Ishikawa (cell line): ENCODE data around the gene RIPK4.
A peak's percentile ranks its signal among the peaks of the same experiment; 100 is the strongest.

Source experiments
- CEBPB ChIP-seq: IDR thresholded peaks from 2 replicates; pipeline ENCODE4 v1.6.1; 2012
- CREB1 ChIP-seq: IDR thresholded peaks from 2 replicates; pipeline ENCODE4 v1.6.1; 2012; ENCODE audit warnings: low read depth
- EGR1 ChIP-seq: IDR thresholded peaks from 2 replicates; pipeline ENCODE4 v1.6.1; 2012
- EP300 ChIP-seq: IDR thresholded peaks from 2 replicates; pipeline ENCODE4 v1.6.1; 2012; ENCODE audit warnings: borderline replicate concordance
- FOXM1 ChIP-seq: IDR thresholded peaks from 2 replicates; pipeline ENCODE4 v1.6.1; 2012; ENCODE audit warnings: low read depth, borderline replicate concordance
- NFIC ChIP-seq: IDR thresholded peaks from 2 replicates; pipeline ENCODE4 v1.6.1; 2012
- RAD21 ChIP-seq: IDR thresholded peaks from 2 replicates; pipeline ENCODE4 v1.6.1; 2012; ENCODE audit warnings: low read depth
- TAF1 ChIP-seq: IDR thresholded peaks from 2 replicates; pipeline ENCODE4 v1.6.1; 2012; ENCODE audit warnings: low read depth, mild to moderate bottlenecking
- TCF12 ChIP-seq: IDR thresholded peaks from 2 replicates; pipeline ENCODE4 v1.6.1; 2012; ENCODE audit warnings: low read depth
- TEAD4 ChIP-seq: IDR thresholded peaks from 2 replicates; pipeline ENCODE4 v1.6.1; 2012
- YY1 ChIP-seq: IDR thresholded peaks from 2 replicates; pipeline ENCODE4 v1.6.1; 2012; ENCODE audit warnings: low read depth
- ZBTB7A ChIP-seq: IDR thresholded peaks from 2 replicates; pipeline ENCODE4 v1.6.1; 2012; ENCODE audit warnings: low read depth
- TF ChIP-seq, protein P1 (sequence below): IDR thresholded peaks from 2 replicates; pipeline ENCODE4 v1.6.1; 2012; ENCODE audit warnings: low read depth, mild to moderate bottlenecking
- TF ChIP-seq, protein P2 (sequence below): IDR thresholded peaks from 2 replicates; pipeline ENCODE4 v1.6.1; 2012
- TF ChIP-seq, protein P3 (sequence below): IDR thresholded peaks from 2 replicates; pipeline ENCODE4 v1.6.1; 2012

The RIPK4 gene

DNA sequence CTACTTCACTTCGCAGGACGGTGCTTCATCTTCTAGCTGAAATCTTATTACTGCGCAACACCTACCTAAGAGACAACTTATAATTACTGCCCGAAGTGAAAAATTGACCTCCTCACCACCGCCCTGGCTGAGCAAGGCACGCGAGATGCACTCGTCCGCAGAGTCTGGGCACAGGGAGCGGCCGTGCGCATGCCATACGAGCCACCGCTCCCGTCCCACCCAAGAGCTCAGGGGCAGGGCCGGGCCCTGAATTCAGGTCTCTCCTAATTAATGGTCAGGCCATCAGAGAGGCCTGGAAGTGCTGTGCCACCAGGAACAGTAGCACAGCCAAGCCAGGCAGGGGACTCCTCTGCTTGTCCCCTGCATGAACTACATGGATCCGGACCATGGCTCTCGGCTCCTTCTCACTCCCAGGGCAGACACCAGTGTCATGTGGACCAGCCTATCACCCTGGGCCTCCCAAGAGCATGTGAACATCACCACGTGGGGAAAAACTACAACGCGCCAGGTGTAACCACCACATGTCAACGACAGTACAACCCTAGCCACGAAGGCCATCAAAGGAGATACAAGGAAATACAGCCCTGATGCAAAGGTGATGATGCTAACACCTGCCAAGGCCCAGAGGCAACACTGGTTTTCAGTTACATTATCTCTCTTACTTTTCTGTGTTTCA is 11.5 kb downstream of the RIPK4 start:
- no peak for TF ChIP-seq RAD21
- TF ChIP-seq YY1 = no peak
- no peak for TF ChIP-seq EGR1
- TF ChIP-seq, protein P1, sequence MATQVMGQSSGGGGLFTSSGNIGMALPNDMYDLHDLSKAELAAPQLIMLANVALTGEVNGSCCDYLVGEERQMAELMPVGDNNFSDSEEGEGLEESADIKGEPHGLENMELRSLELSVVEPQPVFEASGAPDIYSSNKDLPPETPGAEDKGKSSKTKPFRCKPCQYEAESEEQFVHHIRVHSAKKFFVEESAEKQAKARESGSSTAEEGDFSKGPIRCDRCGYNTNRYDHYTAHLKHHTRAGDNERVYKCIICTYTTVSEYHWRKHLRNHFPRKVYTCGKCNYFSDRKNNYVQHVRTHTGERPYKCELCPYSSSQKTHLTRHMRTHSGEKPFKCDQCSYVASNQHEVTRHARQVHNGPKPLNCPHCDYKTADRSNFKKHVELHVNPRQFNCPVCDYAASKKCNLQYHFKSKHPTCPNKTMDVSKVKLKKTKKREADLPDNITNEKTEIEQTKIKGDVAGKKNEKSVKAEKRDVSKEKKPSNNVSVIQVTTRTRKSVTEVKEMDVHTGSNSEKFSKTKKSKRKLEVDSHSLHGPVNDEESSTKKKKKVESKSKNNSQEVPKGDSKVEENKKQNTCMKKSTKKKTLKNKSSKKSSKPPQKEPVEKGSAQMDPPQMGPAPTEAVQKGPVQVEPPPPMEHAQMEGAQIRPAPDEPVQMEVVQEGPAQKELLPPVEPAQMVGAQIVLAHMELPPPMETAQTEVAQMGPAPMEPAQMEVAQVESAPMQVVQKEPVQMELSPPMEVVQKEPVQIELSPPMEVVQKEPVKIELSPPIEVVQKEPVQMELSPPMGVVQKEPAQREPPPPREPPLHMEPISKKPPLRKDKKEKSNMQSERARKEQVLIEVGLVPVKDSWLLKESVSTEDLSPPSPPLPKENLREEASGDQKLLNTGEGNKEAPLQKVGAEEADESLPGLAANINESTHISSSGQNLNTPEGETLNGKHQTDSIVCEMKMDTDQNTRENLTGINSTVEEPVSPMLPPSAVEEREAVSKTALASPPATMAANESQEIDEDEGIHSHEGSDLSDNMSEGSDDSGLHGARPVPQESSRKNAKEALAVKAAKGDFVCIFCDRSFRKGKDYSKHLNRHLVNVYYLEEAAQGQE = no peak
- no peak for TF ChIP-seq NFIC
- TF ChIP-seq, protein P2, sequence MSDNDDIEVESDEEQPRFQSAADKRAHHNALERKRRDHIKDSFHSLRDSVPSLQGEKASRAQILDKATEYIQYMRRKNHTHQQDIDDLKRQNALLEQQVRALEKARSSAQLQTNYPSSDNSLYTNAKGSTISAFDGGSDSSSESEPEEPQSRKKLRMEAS = no peak
- no peak for TF ChIP-seq TAF1

DNA sequence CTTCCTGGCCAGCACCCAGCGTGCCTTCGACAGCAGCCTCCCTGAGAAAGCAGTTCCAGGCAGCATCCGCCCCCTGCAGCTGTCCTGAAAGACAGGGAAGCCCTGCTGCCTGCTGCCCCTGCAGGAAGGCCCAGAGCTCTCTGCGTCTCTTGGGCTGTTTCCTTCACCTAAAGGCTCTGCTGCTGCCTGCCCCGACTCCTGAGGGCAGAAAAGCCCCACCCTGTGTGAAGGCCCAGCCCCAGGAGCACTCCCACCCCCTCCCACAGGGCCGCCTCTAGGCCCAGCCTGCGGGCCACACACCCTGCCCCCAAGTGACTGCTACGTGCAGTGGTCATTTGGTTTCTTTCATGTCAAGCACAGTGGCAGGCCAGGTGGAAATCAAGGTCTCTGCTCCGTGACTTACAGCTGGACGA is 12.4 kb downstream of the RIPK4 start:
- TF ChIP-seq CREB1 (no peak), TAF1 (no peak), FOXM1 (no peak), TEAD4 (no peak), NFIC (no peak), ZBTB7A (no peak), EP300 (no peak), TCF12 (no peak), CEBPB (no peak), EGR1 (no peak), RAD21 (no peak), YY1 (no peak)
- TF ChIP-seq, protein P3, sequence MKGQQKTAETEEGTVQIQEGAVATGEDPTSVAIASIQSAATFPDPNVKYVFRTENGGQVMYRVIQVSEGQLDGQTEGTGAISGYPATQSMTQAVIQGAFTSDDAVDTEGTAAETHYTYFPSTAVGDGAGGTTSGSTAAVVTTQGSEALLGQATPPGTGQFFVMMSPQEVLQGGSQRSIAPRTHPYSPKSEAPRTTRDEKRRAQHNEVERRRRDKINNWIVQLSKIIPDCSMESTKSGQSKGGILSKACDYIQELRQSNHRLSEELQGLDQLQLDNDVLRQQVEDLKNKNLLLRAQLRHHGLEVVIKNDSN = no peak
- TF ChIP-seq, protein P1 = no peak
- TF ChIP-seq, protein P2 = no peak

DNA sequence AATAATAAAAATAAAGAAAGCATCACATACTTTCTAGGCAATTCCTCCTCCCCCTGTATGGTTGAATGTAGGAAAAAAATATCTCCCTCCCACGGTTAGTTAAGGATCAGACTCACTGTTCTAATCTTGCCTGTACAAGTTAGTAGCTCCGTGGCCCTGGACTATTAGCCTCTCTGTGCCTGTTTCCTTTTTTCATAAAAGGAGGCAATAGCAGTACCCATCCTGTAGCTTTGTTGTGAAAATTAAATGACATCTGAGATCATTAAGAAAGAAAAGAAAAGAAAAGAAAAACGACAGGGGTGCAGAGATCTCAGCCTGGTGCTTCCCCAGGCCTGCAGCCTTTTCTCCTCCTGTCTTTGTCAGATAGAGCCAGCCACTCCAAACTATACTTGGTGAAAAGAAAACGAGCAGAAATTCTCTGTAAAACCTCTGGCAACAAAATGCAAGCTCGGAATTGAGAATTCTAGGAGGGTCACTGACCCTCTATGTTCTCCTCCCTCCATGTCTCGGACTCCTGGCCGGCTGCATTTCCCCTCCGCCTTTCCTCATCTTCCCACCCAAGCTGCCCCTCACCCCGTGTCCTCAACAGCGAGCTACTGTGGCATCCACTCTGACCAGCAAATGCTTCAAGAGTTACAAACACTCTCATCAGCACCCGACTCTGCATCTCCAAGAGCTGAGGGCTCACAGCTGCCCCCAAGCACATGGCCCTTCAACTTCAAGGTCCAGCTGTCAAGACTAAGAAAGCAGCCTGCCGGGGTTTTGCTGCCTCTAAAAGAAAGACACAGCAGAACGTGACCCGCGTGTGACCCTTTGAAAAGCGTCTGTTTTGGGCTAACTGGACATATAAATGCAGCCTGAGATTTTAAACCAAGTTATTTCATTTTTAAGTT is 13.6 kb downstream of the RIPK4 start:
- no peak for TF ChIP-seq CREB1
- no peak for TF ChIP-seq EGR1
- no peak for TF ChIP-seq EP300
- no peak for TF ChIP-seq RAD21
- no peak for TF ChIP-seq NFIC
- no peak for TF ChIP-seq CEBPB

DNA sequence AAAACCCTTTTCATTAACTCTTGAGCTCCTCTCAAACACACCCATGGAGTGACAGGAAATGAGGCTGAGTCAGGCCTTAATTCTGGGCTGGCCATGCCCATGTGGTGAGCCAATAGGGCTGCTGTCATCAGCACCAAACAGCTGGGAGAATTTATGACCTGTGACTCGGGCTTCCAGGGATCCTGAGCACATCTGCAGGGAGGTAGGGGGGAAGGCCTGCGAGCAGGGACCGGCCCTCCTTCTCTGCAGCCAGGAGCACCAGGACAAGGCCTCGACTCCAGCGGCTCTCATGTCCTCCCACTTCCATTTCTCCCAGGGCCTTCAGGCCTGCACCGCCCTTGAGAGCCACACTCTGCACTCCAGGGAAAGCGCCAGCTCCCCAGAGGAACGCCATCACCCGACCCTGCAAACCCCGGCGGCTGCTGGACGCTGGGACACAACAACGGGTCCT is 14.6 kb downstream of the RIPK4 start:
- TF ChIP-seq TCF12 (peak; percentile 61; the same call in 1 of the 2 replicates), TEAD4 (no peak)

DNA sequence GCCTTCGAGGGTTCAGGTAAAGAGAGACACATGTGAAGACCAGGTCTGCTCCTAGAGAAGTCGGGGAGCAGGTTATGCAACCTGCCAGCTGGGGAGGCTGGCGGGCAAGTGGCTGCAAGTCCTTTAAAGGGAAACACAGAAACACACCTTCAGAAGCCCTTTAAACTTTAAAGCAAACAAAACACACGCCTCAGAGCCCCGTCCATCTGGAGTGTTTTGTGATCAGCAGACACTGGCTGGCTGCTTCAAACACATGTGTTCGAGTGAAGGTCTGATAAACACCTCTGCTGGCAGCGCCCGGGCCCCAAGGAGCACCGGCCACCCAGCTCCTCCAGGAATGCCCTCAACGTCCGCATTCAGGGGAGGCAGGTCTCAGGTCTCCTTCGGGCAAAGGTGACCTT is 15.2 kb downstream of the RIPK4 start:
- TF ChIP-seq, protein P2 = 0 out of 2 replicates have a peak, but pooled peaks have one; percentile 16
- TF ChIP-seq CEBPB = peak; percentile 51; the same call in 1 of the 2 replicates
- no peak for TF ChIP-seq EP300
- TF ChIP-seq FOXM1 = no peak
- TF ChIP-seq EGR1 = no peak
- no peak for TF ChIP-seq YY1
- TF ChIP-seq ZBTB7A = no peak
- TF ChIP-seq CREB1 = no peak

DNA sequence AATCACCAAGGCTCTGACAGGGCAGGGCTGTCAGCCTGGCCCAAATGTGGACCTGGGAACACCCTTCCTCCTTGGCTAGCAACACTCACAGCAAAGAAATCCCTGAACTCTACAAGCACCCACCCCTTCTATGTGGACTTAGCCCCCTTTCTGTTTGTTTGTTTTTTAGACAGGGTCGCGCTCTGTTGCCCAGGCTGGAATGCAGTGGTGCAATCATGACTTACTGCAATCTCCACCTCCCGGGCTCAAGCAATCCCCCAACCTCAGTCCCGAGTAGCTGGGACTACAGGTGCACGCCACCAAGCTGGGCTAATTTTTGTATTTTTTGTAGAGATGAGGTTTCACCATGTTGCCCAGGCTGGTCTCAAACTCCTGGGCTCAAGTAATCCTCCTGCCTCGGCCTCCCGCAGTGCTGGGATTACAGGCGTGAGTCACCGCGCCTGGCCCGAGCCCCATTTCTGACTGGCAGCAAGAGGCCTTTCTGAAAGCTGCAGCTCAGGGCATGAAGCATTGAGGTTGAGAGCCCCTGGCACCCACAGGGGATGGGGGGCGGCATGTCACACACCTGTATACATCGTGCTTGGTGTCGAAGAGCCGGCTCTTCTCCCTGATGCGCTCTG is 16.2 kb downstream of the RIPK4 start:
- TF ChIP-seq TEAD4 (peak; percentile 46), CREB1 (no peak), EP300 (no peak), CEBPB (peak; percentile 71)
